NCI-H82 treated with DMSO at 0.1 percent for 48 hours (cell line): ENCODE measurements around the gene KRT36.

Experiments
- DNase-seq: peaks from one replicate; lab custom pipeline; 2025; ENCODE audit not compliant: unreplicated experiment; lab: John Stamatoyannopoulos, UW

Gene KRT36

GRCh38 chr17:41442739-41443138, 47.0 kb downstream of the KRT36 start:
- no peak for DNase-seq

- no peak for DNase-seq
Measured at GRCh38 chr17:41440531-41441033, 49.1 kb downstream of the KRT36 start, which contains the start of gene KRT38. Gene KRT38, minus strand, starts transcription at chr17:41440983. Its CDS starts 62 bp downstream, at chr17:41440921.

GRCh38 chr17:41439375-41439774, 50.3 kb downstream of the KRT36 start:
- no peak for DNase-seq

DNA sequence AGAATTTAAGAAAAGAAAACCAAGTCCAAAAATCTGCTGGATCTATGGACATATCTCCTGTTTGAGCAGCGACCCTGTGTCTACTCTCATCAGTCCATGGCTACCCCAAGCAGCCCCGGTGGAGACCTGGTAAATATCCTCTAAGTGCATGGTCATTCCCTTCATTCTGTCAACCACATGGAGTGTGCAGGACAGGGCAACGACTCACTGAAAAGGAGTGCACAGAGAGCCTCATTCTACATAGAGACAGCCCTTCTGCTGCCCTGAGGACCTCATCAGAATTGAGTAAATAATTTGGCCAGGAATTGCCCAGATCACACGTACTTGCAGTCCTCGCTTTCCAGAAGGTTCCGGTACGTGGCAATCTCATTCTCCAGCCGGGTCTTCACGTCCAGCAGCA, 51.9 kb downstream of the KRT36 start:
- DNase-seq, result no peak

- no peak for DNase-seq
Measured at GRCh38 chr17:41437254-41437653, 52.5 kb downstream of the KRT36 start.
